ENCODE data around the gene GSDME.

The GSDME gene

GRCh38 chr7:24773646-24774045 is 16.4 kb upstream of the GSDME start:
- no peaks in the 10 kb centered on the region for H3K27me3 ChIP-seq (ENCODE audit: insufficient read depth, insufficient read length)
- H3K4me3 ChIP-seq (ENCODE audit: insufficient read length, low read depth) = no peak overlapping the region
- H3K9ac ChIP-seq (ENCODE audit: insufficient read length, low read depth) = no peak overlapping the region
- 0 out of 2 replicates have a peak, but pooled peaks cover 5% of the 10 kb centered on the region for H3K9me3 ChIP-seq (ENCODE audit: insufficient read depth, low read length)
- TF ChIP-seq ZNF274 (IDR thresholded peaks at IDR 0.05; ENCODE audit: low read depth, low read length) (no peak), SUZ12 (IDR thresholded peaks at IDR 0.05; ENCODE audit: extremely low read depth, insufficient read depth, insufficient read length) (no peak), YY1 (IDR thresholded peaks at IDR 0.05; ENCODE audit: insufficient read depth, insufficient read length) (no peak)
- H3K36me3 ChIP-seq (ENCODE audit: insufficient read depth, insufficient read length, low read length) = no peaks in the 10 kb centered on the region
- no peaks in the 10 kb centered on the region for H3K4me1 ChIP-seq (ENCODE audit: insufficient read depth, insufficient read length)
- DNase-seq (ENCODE audit: low read depth, low spot score) = no peak

GRCh38 chr7:24769851-24770250 is 12.6 kb upstream of the GSDME start:
- Histone ChIP-seq H3K36me3 (ENCODE audit: insufficient read depth, insufficient read length, low read length) (no peaks in the 10 kb centered on the region), H3K4me3 (ENCODE audit: insufficient read length, low read depth) (no peak overlapping the region), H3K4me1 (ENCODE audit: insufficient read depth, insufficient read length) (no peaks in the 10 kb centered on the region), H3K27me3 (ENCODE audit: insufficient read depth, insufficient read length) (no peaks in the 10 kb centered on the region), H3K9ac (ENCODE audit: insufficient read length, low read depth) (no peak overlapping the region), H3K9me3 (ENCODE audit: insufficient read depth, low read length) (0 out of 2 replicates have a peak, but pooled peaks cover 5% of the 10 kb centered on the region)
- TF ChIP-seq ZNF274 (IDR thresholded peaks at IDR 0.05; ENCODE audit: low read depth, low read length) (no peak), YY1 (IDR thresholded peaks at IDR 0.05; ENCODE audit: insufficient read depth, insufficient read length) (no peak), SUZ12 (IDR thresholded peaks at IDR 0.05; ENCODE audit: extremely low read depth, insufficient read depth, insufficient read length) (no peak)
- DNase-seq (ENCODE audit: low read depth, low spot score) = no peak

- TF ChIP-seq ZNF274 (IDR thresholded peaks at IDR 0.05; ENCODE audit: low read depth, low read length) (no peak), YY1 (IDR thresholded peaks at IDR 0.05; ENCODE audit: insufficient read depth, insufficient read length) (no peak), SUZ12 (IDR thresholded peaks at IDR 0.05; ENCODE audit: extremely low read depth, insufficient read depth, insufficient read length) (no peak)
- H3K36me3 ChIP-seq (ENCODE audit: insufficient read depth, insufficient read length, low read length) = no peaks in the 10 kb centered on the region
- no peak overlapping the region for H3K4me3 ChIP-seq (ENCODE audit: insufficient read length, low read depth)
- no peaks in the 10 kb centered on the region for H3K27me3 ChIP-seq (ENCODE audit: insufficient read depth, insufficient read length)
- H3K9ac ChIP-seq (ENCODE audit: insufficient read length, low read depth) = no peak overlapping the region
- DNase-seq (ENCODE audit: low read depth, low spot score) = no peak
- H3K4me1 ChIP-seq (ENCODE audit: insufficient read depth, insufficient read length) = no peaks in the 10 kb centered on the region
- 0 out of 2 replicates have a peak, but pooled peaks cover 5% of the 10 kb centered on the region for H3K9me3 ChIP-seq (ENCODE audit: insufficient read depth, low read length)
These were observed 12.0 kb upstream of the GSDME start for GRCh38 chr7:24769014-24769830.

- H3K9ac ChIP-seq (ENCODE audit: insufficient read length, low read depth) = no peak overlapping the region
- no peak for DNase-seq (ENCODE audit: low read depth, low spot score)
These were observed 10.8 kb upstream of the GSDME start for GRCh38 chr7:24767878-24768569.

GRCh38 chr7:24764972-24765744 is 7.9 kb upstream of the GSDME start:
- no peak overlapping the region for H3K9ac ChIP-seq (ENCODE audit: insufficient read length, low read depth)

More at GRCh38 chr7:24767878-24768569, 10.8 kb upstream of the GSDME start:
- Histone ChIP-seq H3K4me1 (ENCODE audit: insufficient read depth, insufficient read length) (no peaks in the 10 kb centered on the region), H3K36me3 (ENCODE audit: insufficient read depth, insufficient read length, low read length) (no peaks in the 10 kb centered on the region), H3K4me3 (ENCODE audit: insufficient read length, low read depth) (no peak overlapping the region), H3K9me3 (ENCODE audit: insufficient read depth, low read length) (0 out of 2 replicates have a peak, but pooled peaks cover 5% of the 10 kb centered on the region), H3K27me3 (ENCODE audit: insufficient read depth, insufficient read length) (no peaks in the 10 kb centered on the region)
- no peak for TF ChIP-seq YY1 (IDR thresholded peaks at IDR 0.05; ENCODE audit: insufficient read depth, insufficient read length)
- no peak for TF ChIP-seq ZNF274 (IDR thresholded peaks at IDR 0.05; ENCODE audit: low read depth, low read length)
- no peak for TF ChIP-seq SUZ12 (IDR thresholded peaks at IDR 0.05; ENCODE audit: extremely low read depth, insufficient read depth, insufficient read length)

GRCh38 chr7:24764011-24764410 is 6.7 kb upstream of the GSDME start:
- Histone ChIP-seq H3K4me1 (ENCODE audit: insufficient read depth, insufficient read length) (no peaks in the 10 kb centered on the region), H3K36me3 (ENCODE audit: insufficient read depth, insufficient read length, low read length) (no peaks in the 10 kb centered on the region), H3K4me3 (ENCODE audit: insufficient read length, low read depth) (no peak overlapping the region), H3K9me3 (ENCODE audit: insufficient read depth, low read length) (peaks cover 10% of the 10 kb centered on the region; the same call in 1 of the 2 replicates), H3K27me3 (ENCODE audit: insufficient read depth, insufficient read length) (peaks cover 7% of the 10 kb centered on the region), H3K9ac (ENCODE audit: insufficient read length, low read depth) (no peak overlapping the region)
- TF ChIP-seq ZNF274 (IDR thresholded peaks at IDR 0.05; ENCODE audit: low read depth, low read length) = no peak
- TF ChIP-seq YY1 (IDR thresholded peaks at IDR 0.05; ENCODE audit: insufficient read depth, insufficient read length) = no peak
- TF ChIP-seq SUZ12 (IDR thresholded peaks at IDR 0.05; ENCODE audit: extremely low read depth, insufficient read depth, insufficient read length) = no peak
- DNase-seq (ENCODE audit: low read depth, low spot score) = no peak

More at GRCh38 chr7:24764972-24765744, 7.9 kb upstream of the GSDME start:
- H3K36me3 ChIP-seq (ENCODE audit: insufficient read depth, insufficient read length, low read length) = no peaks in the 10 kb centered on the region
- H3K27me3 ChIP-seq (ENCODE audit: insufficient read depth, insufficient read length) = no peaks in the 10 kb centered on the region
- TF ChIP-seq YY1 (IDR thresholded peaks at IDR 0.05; ENCODE audit: insufficient read depth, insufficient read length) (no peak), ZNF274 (IDR thresholded peaks at IDR 0.05; ENCODE audit: low read depth, low read length) (no peak), SUZ12 (IDR thresholded peaks at IDR 0.05; ENCODE audit: extremely low read depth, insufficient read depth, insufficient read length) (no peak)
- H3K4me3 ChIP-seq (ENCODE audit: insufficient read length, low read depth) = no peak overlapping the region
- no peak for DNase-seq (ENCODE audit: low read depth, low spot score)
- no peaks in the 10 kb centered on the region for H3K4me1 ChIP-seq (ENCODE audit: insufficient read depth, insufficient read length)
- peaks cover 10% of the 10 kb centered on the region; the same call in 1 of the 2 replicates for H3K9me3 ChIP-seq (ENCODE audit: insufficient read depth, low read length)
